HUDEP-2 (cell line): ENCODE data around the gene SLC4A11.

Source experiments
- DNase-seq, 76 experiments: peaks; one replicate each; lab custom pipeline; 2025; ENCODE audit not compliant: unreplicated experiment in 76 of 76; lab: John Stamatoyannopoulos, UW

SLC4A11 gene

GRCh38 chr20:3177746-3178485, 61.1 kb downstream of the SLC4A11 start:
- peak in 30 of 76 experiments; percentile 1 to 64 (median 24) for DNase-seq
